HEK293 (cell line): ENCODE data around the gene PTPRJ.

Experiments used
- CTCF ChIP-seq: fragments of 450-650 bp; formaldehyde crosslinking; IDR thresholded peaks from 2 replicates; pipeline ENCODE4 v1.5.1; 2016; ENCODE audit warnings: missing biosample characterization, missing genetic modification characterization
- MEIS1 ChIP-seq: sonication (generic); formaldehyde crosslinking; IDR thresholded peaks from 2 replicates; pipeline ENCODE4 v1.8.1; 2022; ENCODE audit warnings: missing genetic modification reagents, mild to moderate bottlenecking, borderline replicate concordance
- SALL2 ChIP-seq: fragments of 450-650 bp; formaldehyde crosslinking; IDR thresholded peaks from 2 replicates; pipeline ENCODE4 v1.5.0; 2017; ENCODE audit warnings: missing biosample characterization, mild to moderate bottlenecking, missing genetic modification characterization, borderline replicate concordance
- ZFP3 ChIP-seq: fragments of 450-650 bp; formaldehyde crosslinking; IDR thresholded peaks from 2 replicates; pipeline ENCODE4 v1.5.1; 2016; ENCODE audit warnings: low read depth, missing biosample characterization, missing genetic modification characterization
- ZNF24 ChIP-seq: fragments of 450-650 bp; formaldehyde crosslinking; IDR thresholded peaks from 2 replicates; pipeline ENCODE4 v1.5.1; 2016; ENCODE audit warnings: missing biosample characterization, missing genetic modification characterization
- ZNF274 ChIP-seq, 2 experiments: fragments of 200-500 bp in 1 of 2; fragments of 450-650 bp in 1 of 2; sonication (Bioruptor generic) in 1 of 2; formaldehyde crosslinking in 1 of 2; IDR thresholded peaks; 2 replicates each; pipeline versions ENCODE4 v1.5.1 to v1.6.1; 2014 to 2016; ENCODE audit warnings: borderline replicate concordance in 1 of 2, inconsistent platforms in 1 of 2, low read length in 1 of 2, missing biosample characterization in 1 of 2, missing genetic modification characterization in 1 of 2
- ZNF366 ChIP-seq: fragments of 450-650 bp; formaldehyde crosslinking; conservative IDR thresholded peaks from 2 replicates; pipeline ENCODE4 v1.5.1; 2016; ENCODE audit warnings: missing biosample characterization, missing genetic modification characterization
- ZNF501 ChIP-seq: fragments of 450-650 bp; formaldehyde crosslinking; IDR thresholded peaks from 2 replicates; pipeline ENCODE4 v1.5.1; 2016; ENCODE audit warnings: missing biosample characterization, missing genetic modification characterization
- ZNF530 ChIP-seq: fragments of 450-650 bp; formaldehyde crosslinking; IDR thresholded peaks from 2 replicates; pipeline ENCODE4 v1.5.1; 2016; ENCODE audit warnings: low read depth, missing biosample characterization, missing genetic modification characterization
- ZNF707 ChIP-seq: fragments of 450-650 bp; formaldehyde crosslinking; IDR thresholded peaks from 2 replicates; pipeline ENCODE4 v1.5.1; 2016; ENCODE audit warnings: missing biosample characterization, missing genetic modification characterization
- ZNF777 ChIP-seq: fragments of 450-650 bp; formaldehyde crosslinking; IDR thresholded peaks from 2 replicates; pipeline ENCODE4 v1.5.1; 2017; ENCODE audit warnings: missing biosample characterization, missing genetic modification characterization, borderline replicate concordance
- TF ChIP-seq, protein P1 (sequence below): fragments of 450-650 bp; formaldehyde crosslinking; IDR thresholded peaks from 2 replicates; pipeline ENCODE4 v1.5.1; 2016; ENCODE audit warnings: missing biosample characterization, missing genetic modification characterization
- TF ChIP-seq, protein P2 (sequence below): fragments of 450-650 bp; formaldehyde crosslinking; IDR thresholded peaks from 2 replicates; pipeline ENCODE4 v1.5.1; 2016; ENCODE audit warnings: missing biosample characterization, missing genetic modification characterization

DNA sequence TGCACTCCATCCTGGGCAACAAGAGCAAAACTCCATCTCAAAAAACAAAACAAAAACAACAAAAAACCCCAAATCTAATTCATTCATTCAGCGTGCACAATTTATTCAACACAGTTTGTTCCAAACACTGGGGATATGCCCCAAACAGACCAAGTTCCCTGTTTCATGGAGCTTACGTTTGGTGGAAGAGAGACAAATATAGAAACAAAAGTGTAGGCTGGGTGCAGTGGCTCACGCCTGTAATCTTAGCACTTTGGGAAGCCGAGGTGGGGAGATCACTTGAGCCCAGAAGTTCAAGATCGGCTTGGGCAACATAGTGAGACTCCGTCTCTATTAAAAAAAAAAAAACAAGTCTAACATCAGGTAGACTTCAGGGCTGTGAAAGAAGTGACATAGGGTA is 52.4 kb downstream of the PTPRJ start:
- TF ChIP-seq ZNF274 (IDR thresholded peaks at IDR 0.05; ENCODE audit: low read length), result no peak
- TF ChIP-seq ZNF274 (tag by site-specific recombination; IDR thresholded peaks at IDR 0.05; ENCODE audit: borderline replicate concordance), result no peak
- TF ChIP-seq MEIS1, result no peak
- TF ChIP-seq ZNF530 (tag by site-specific recombination), result no peak
- no peak for TF ChIP-seq ZNF366
- no peak for TF ChIP-seq ZNF777 (tag by site-specific recombination)
- TF ChIP-seq CTCF (tag by site-specific recombination), result no peak
- no peak for TF ChIP-seq ZNF24
- no peak for TF ChIP-seq ZNF707 (tag by site-specific recombination)
- TF ChIP-seq, protein P1, sequence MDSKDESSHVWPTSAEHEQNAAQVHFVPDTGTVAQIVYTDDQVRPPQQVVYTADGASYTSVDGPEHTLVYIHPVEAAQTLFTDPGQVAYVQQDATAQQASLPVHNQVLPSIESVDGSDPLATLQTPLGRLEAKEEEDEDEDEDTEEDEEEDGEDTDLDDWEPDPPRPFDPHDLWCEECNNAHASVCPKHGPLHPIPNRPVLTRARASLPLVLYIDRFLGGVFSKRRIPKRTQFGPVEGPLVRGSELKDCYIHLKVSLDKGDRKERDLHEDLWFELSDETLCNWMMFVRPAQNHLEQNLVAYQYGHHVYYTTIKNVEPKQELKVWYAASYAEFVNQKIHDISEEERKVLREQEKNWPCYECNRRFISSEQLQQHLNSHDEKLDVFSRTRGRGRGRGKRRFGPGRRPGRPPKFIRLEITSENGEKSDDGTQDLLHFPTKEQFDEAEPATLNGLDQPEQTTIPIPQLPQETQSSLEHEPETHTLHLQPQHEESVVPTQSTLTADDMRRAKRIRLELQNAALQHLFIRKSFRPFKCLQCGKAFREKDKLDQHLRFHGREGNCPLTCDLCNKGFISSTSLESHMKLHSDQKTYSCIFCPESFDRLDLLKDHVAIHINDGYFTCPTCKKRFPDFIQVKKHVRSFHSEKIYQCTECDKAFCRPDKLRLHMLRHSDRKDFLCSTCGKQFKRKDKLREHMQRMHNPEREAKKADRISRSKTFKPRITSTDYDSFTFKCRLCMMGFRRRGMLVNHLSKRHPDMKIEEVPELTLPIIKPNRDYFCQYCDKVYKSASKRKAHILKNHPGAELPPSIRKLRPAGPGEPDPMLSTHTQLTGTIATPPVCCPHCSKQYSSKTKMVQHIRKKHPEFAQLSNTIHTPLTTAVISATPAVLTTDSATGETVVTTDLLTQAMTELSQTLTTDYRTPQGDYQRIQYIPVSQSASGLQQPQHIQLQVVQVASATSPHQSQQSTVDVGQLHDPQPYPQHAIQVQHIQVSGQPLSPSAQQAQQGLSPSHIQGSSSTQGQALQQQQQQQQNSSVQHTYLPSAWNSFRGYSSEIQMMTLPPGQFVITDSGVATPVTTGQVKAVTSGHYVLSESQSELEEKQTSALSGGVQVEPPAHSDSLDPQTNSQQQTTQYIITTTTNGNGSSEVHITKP, result no peak
- TF ChIP-seq ZFP3 (tag by site-specific recombination), result no peak
- TF ChIP-seq, protein P2, sequence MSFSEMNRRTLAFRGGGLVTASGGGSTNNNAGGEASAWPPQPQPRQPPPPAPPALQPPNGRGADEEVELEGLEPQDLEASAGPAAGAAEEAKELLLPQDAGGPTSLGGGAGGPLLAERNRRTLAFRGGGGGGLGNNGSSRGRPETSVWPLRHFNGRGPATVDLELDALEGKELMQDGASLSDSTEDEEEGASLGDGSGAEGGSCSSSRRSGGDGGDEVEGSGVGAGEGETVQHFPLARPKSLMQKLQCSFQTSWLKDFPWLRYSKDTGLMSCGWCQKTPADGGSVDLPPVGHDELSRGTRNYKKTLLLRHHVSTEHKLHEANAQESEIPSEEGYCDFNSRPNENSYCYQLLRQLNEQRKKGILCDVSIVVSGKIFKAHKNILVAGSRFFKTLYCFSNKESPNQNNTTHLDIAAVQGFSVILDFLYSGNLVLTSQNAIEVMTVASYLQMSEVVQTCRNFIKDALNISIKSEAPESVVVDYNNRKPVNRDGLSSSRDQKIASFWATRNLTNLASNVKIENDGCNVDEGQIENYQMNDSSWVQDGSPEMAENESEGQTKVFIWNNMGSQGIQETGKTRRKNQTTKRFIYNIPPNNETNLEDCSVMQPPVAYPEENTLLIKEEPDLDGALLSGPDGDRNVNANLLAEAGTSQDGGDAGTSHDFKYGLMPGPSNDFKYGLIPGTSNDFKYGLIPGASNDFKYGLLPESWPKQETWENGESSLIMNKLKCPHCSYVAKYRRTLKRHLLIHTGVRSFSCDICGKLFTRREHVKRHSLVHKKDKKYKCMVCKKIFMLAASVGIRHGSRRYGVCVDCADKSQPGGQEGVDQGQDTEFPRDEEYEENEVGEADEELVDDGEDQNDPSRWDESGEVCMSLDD (tag by site-specific recombination), result no peak
- no peak for TF ChIP-seq ZNF501
- no peak for TF ChIP-seq SALL2 (tag by site-specific recombination)
